CD4-positive, alpha-beta T cell treated with Interferon gamma for 1 hour (primary cell): ENCODE data around the gene TMEM53.
A peak's percentile ranks its signal among the peaks of the same experiment; 100 is the strongest.

Source experiments
- DNase-seq: peaks from one replicate; pipeline ENCODE4 v3.0.0-alpha.2; 2020

Gene TMEM53

GRCh38 chr1:44645476-44646244, 28.6 kb downstream of the TMEM53 start:
- DNase-seq: no peak

- DNase-seq: no peak
Observed at GRCh38 chr1:44644806-44645205, 29.5 kb downstream of the TMEM53 start.

- no peak for DNase-seq
Observed at GRCh38 chr1:44643721-44644334, 30.5 kb downstream of the TMEM53 start.

GRCh38 chr1:44642925-44643324, 31.4 kb downstream of the TMEM53 start:
- no peak for DNase-seq

GRCh38 chr1:44642255-44642654, 32.0 kb downstream of the TMEM53 start:
- no peak for DNase-seq

- DNase-seq: no peak
Observed at GRCh38 chr1:44641126-44642102, 32.9 kb downstream of the TMEM53 start.

- DNase-seq: no peak
Observed at GRCh38 chr1:44640200-44640853, 34.0 kb downstream of the TMEM53 start.

- DNase-seq: no peak
Observed at GRCh38 chr1:44637702-44638411, 36.4 kb downstream of the TMEM53 start.

- no peak for DNase-seq
Observed at GRCh38 chr1:44636688-44637598, 37.3 kb downstream of the TMEM53 start.

- no peak for DNase-seq
Observed at GRCh38 chr1:44636083-44636687, 38.1 kb downstream of the TMEM53 start.

GRCh38 chr1:44635439-44635838, 38.8 kb downstream of the TMEM53 start:
- DNase-seq: no peak

- DNase-seq: no peak
Observed at GRCh38 chr1:44634606-44635189, 39.6 kb downstream of the TMEM53 start.

- no peak for DNase-seq
Observed at GRCh38 chr1:44632598-44632997, 41.7 kb downstream of the TMEM53 start.

GRCh38 chr1:44631647-44632539, 42.4 kb downstream of the TMEM53 start:
- peak; percentile 86 for DNase-seq

GRCh38 chr1:44631333-44631646, 43.0 kb downstream of the TMEM53 start:
- DNase-seq: no peak

GRCh38 chr1:44630116-44630515, 44.2 kb downstream of the TMEM53 start:
- DNase-seq: no peak

- no peak for DNase-seq
Observed at GRCh38 chr1:44628962-44629756, 45.1 kb downstream of the TMEM53 start.

GRCh38 chr1:44625348-44625747, 48.9 kb downstream of the TMEM53 start:
- DNase-seq: no peak
